22Rv1 (cell line): ENCODE measurements around the gene SEMA7A.

ENCODE experiments used
- CTCF ChIP-seq: fragments of 450-650 bp; IDR thresholded peaks from 2 replicates; pipeline ENCODE4 v1.5.1; 2017; ENCODE audit warnings: mild to moderate bottlenecking
- ZFX ChIP-seq: fragments of 450-650 bp; IDR thresholded peaks from 2 replicates; pipeline ENCODE4 v1.6.1; 2017; ENCODE audit warnings: antibody characterized with exemption, borderline replicate concordance

- TF ChIP-seq CTCF (no peak), ZFX (no peak)
Measured at GRCh38 chr15:74441248-74441941, 7.6 kb upstream of the SEMA7A start.
